A549 treated with dexamethasone at 1 μM for 4 hours (cell line): ENCODE data around the gene DGKZ. TPM values are rescaled to one million over a fixed set of nuclear protein-coding genes. Genes with fewer than 3 reads are reported as not detected.

Experiments used
- total RNA-seq: library from RNA; stranded (reverse); fragments of 200-300 nt; extraction: Qiagen RNA extraction; gene quantifications from 5 replicates; pipeline ENCODE4 v1.2.3, GENCODE V29; 2022

The DGKZ gene
- total RNA-seq: 31.7 to 56.4 TPM (median 53.6 TPM) in 5 replicates

DNA sequence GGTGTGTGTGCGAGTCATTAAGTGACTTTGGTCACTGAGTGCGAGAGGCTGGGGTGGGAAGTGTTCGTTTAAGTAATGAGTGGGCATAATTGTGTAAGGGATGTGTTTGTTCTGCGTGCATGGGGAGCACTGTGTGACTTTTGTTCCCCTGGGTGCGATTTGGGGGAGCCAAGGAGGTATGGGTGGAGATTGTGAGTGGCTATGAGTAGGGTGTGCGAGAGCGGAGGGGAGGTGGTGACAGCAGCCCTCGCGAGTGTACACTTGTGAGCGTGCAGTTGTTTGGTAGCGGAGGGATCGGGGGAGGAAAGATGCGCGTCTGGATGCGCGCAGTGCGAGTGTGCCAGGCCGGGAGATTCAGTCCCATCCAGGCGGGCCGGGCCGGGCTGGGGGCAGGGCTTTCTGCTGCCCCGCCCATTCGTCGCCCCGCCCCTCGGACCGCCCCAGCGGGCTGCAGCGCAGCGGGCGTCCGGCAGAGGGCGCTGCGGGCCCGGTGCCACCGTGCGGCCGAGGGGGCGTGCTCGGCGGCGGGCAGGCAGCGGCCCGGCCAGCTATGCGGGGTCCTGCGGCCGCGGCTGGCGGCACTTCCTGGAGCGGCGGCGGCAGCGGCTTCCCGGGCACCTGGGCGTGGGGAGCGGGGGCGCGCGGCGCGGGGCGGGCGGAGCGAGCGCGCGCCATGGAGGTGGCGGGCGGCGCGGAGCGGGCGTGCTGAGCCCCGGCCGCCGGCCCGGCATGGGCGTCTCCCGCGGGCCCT is at the start of gene DGKZ:
Gene DGKZ, plus strand, starts transcription at position 578 of the 751 bp plus-strand sequence. CDS start 197 bp downstream, outside the sequence.

DNA sequence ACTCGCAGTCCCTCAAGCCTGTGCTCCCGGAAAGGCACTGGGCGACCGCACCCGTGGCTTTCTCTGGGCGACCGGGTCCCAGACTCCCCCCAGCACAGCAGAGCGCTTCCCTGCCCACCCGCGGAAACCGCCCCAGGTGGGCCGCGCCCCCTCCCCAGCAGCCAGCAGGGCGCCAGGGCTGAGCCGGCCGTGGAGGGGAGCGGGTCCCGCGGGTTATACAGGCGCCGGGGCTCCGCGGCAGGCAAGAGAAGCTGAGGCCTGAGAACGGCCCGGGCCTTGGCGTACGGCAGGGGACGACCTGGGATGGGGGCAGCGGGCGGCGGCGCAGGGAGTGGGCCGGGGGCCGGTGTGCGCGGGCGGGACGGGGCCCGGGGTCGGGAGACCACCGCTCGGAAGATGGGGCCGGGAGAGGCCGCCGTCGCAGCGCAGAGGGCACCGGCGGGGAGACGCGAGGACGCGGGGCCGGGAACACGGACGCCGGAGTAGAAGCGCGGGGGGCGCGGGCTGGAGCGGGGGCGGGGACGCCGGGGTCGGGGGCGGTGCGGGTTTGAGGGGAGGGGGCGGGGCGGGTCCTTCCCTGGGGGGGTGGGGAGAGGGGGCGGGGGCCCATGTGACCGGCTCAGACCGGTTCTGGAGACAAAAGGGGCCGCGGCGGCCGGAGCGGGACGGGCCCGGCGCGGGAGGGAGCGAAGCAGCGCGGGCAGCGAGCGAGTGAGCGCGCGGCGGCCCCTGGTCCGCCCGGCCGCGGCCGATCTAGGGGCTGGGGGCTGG is 34.0 kb downstream of the DGKZ start, which contains the start of gene MDK:
Gene MDK, plus strand, starts transcription at position 622 of the 771 bp plus-strand sequence. CDS start 389 bp downstream, outside the sequence.

GRCh38 chr11:46391578-46392420 is 44.5 kb downstream of the DGKZ start, which contains the start of gene CHRM4:
CHRM4 (minus strand) TSS chr11:46391776; CDS start chr11:46386557, 5,219 bp downstream.

Other genes starting within 250 kb of the DGKZ start
- gene PHF21A, start 226.0 kb upstream of the DGKZ start, total RNA-seq: 8.1 to 12.8 TPM (median 10.2 TPM) in 5 replicates
- gene CREB3L1, start 69.8 kb upstream of the DGKZ start, total RNA-seq: 3.3 to 5.9 TPM (median 5.1 TPM) in 5 replicates
- gene MDK, start 34.2 kb downstream of the DGKZ start, total RNA-seq: 14.5 to 20.6 TPM (median 20.0 TPM) in 5 replicates
- gene CHRM4, start 44.3 kb downstream of the DGKZ start, total RNA-seq: 0.48 to 0.80 TPM (median 0.63 TPM) in 5 replicates
- gene AMBRA1, start 246.6 kb downstream of the DGKZ start, total RNA-seq: 13.3 to 20.4 TPM (median 19.2 TPM) in 5 replicates